Pancreas (tissue), 10 donors: ENCODE results near the gene TMEM182. TPM values are rescaled to one million over a fixed set of nuclear protein-coding genes. Genes with fewer than 3 reads are reported as not detected.

Experiments
- ATAC-seq, 4 donors: fragments of 200-7000 bp; cut with Tn5 transposase; one replicate each; pipeline versions ENCODE4 v1.8.0 to v1.9.1; 2020; ENCODE audit warnings: mild to moderate bottlenecking in 4 of 4, moderate library complexity in 4 of 4
- DNase-seq, 6 donors: peaks; one replicate each; pipeline ENCODE4 v3.0.0-alpha.2; 2020
- FAIRE-seq: peaks from 2 replicates; lab custom pipeline; 2012; peaks lifted over from hg19 to GRCh38; lab: Jason Lieb, UNC
- H3K27ac ChIP-seq, 4 donors: fragments of 200-600 bp; sonication (generic); 1 replicate in 3 of 4; 2 replicates in 1 of 4; pipeline versions ENCODE4 v1.5.0 to v1.8.0; 2020
- H3K27me3 ChIP-seq, 4 donors: fragments of 200-600 bp; one replicate each; pipeline ENCODE4 v1.8.0; 2021
- H3K36me3 ChIP-seq, 3 donors: fragments of 200-600 bp; sonication (generic) in 1 of 3; one replicate each; pipeline versions ENCODE4 v1.5.0 to v1.8.0; 2020 to 2021
- H3K4me1 ChIP-seq, 3 donors: fragments of 200-600 bp; one replicate each; pipeline ENCODE4 v1.8.0; 2021
- H3K4me3 ChIP-seq, 4 donors: fragments of 200-600 bp; sonication (generic) in 2 of 4; one replicate each; pipeline versions ENCODE4 v1.5.0 to v1.8.0; 2020 to 2021
- H3K9me3 ChIP-seq, 4 donors: fragments of 200-600 bp; one replicate each; pipeline ENCODE4 v1.8.0; 2021
- WGBS, 2 donors: extraction: QIAGEN DNeasy Blood & Tissue Kit; methylation state at CpG; one replicate each; pipeline ENCODE4 v1.1.7; 2013; 5-methylcytosine and 5-hydroxymethylcytosine counted together
- intact Hi-C, 3 donors: fragments of 100-400 bp; cut with DNase I; formaldehyde crosslinking; loops; one replicate each; pipeline versions ENCODE4 v1.11.1 to v1.14.2; 2022
- polyA plus RNA-seq, 2 donors: library from polyadenylated mRNA; stranded (reverse); fragments of 200-250 nt; gene quantifications; one replicate each; pipeline ENCODE4 v1.2.3, GENCODE V29; 2013
- total RNA-seq, 6 donors: library from RNA; stranded (reverse); fragmentation: NEBNext Ultra II Directional in 4 of 6; extraction: Animal tissue kit (Norgen Biotek cat#: 25700) in 4 of 6; gene quantifications; one replicate each; pipeline versions ENCODE4 v1.2.1 to v1.2.4, GENCODE V29; 2021 to 2023
- TF ChIP-seq, protein P1 (sequence below), 4 donors: fragments of 200-600 bp; sonication (generic) in 3 of 4; IDR thresholded peaks; one replicate each; pipeline versions ENCODE4 v1.5.0 to v1.8.0; 2021; ENCODE audit warnings: antibody characterized with exemption in 4 of 4
- donor health status: healthy with polysubstance abuse.
- donor health status: DM: no; HTN: no; CAD: no; lungs with moderate emphysema.
- donor health status: DM: no; HTN: no; CAD: no.
- donor health status: control.
- donor health status: control.
- donor health status: Bipolar disorder and iron deficiency.
- donor health status: DM: yes; HTN: yes; CAD: no.
- donor health status: DM: no; HTN: no; CAD: no.
- donor health status: DM: no; HTN: no; CAD: no.
- donor health status: DM: yes; HTN: yes; CAD: no.

The TMEM182 gene
- total and polyA plus RNA-seq, 8 donors, result 0.80 to 4.1 (median 2.4) TPM

DNA sequence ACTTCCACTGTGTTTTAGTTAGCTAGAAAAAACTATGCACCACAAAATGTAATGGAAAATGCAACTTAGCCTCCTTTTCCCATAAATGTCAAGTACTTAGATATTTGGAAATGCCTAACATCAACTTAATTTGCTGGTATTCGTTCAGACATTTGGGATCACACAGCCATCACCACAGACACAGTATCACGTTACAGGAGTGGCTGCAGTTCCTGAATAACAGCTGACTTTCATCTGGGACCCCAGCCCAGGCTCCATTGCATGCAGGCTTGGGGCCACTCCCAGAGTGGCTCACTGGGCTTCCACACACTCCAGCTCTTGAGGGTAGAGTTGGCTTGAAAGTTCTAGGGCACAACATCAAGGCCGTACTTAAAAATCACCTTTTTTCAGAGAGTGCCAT is 9.3 kb downstream of the TMEM182 start:
- Histone ChIP-seq H3K36me3 (peaks cover 0 to 1% (median 0%) of the 10 kb centered on the region in 3 donors), H3K4me3 (no peak overlapping the region), H3K27me3 (no peaks in the 10 kb centered on the region), H3K4me1 (no peaks in the 10 kb centered on the region), H3K9me3 (no peaks in the 10 kb centered on the region), H3K27ac (no peak overlapping the region)
- WGBS, 2 donors, result 79 to 83% methylated on average over 3 of the region's 3 CpGs
- no peak for ATAC-seq
- no peak for DNase-seq
- FAIRE-seq, result no peak
- intact Hi-C loops, result no loop called here
- TF ChIP-seq, protein P1, sequence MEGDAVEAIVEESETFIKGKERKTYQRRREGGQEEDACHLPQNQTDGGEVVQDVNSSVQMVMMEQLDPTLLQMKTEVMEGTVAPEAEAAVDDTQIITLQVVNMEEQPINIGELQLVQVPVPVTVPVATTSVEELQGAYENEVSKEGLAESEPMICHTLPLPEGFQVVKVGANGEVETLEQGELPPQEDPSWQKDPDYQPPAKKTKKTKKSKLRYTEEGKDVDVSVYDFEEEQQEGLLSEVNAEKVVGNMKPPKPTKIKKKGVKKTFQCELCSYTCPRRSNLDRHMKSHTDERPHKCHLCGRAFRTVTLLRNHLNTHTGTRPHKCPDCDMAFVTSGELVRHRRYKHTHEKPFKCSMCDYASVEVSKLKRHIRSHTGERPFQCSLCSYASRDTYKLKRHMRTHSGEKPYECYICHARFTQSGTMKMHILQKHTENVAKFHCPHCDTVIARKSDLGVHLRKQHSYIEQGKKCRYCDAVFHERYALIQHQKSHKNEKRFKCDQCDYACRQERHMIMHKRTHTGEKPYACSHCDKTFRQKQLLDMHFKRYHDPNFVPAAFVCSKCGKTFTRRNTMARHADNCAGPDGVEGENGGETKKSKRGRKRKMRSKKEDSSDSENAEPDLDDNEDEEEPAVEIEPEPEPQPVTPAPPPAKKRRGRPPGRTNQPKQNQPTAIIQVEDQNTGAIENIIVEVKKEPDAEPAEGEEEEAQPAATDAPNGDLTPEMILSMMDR (IDR thresholded peaks at IDR 0.05), result no peak

DNA sequence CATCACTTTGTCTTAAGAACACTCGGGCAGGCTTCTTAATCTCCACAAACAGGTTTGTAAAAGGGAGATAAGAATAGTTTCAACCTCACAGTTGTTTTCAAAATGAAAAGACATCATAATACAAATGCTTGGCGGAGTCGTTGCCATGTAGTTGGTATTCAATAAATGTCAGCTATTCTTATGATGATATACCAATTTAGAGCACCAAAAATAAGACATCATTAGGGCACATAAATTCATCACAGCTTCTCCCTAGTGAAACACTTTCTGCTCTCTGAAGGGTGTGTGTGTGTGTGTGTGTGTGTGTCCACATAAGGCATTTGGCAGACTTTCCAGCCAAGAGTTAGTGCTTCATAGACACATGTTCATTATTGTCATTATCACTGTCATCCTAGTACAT is 10.8 kb downstream of the TMEM182 start:
- ATAC-seq (no peak), DNase-seq (no peak), FAIRE-seq (no peak)
- TF ChIP-seq, protein P1 (IDR thresholded peaks at IDR 0.05), result no peak
- Histone ChIP-seq H3K27ac (no peak overlapping the region), H3K4me1 (no peaks in the 10 kb centered on the region), H3K4me3 (no peak overlapping the region), H3K9me3 (no peaks in the 10 kb centered on the region), H3K27me3 (no peaks in the 10 kb centered on the region), H3K36me3 (no peaks in the 10 kb centered on the region)
- intact Hi-C loops, result no loop called here
- 91 to 94% methylated on average over 3 of the region's 3 CpGs for WGBS, 2 donors

DNA sequence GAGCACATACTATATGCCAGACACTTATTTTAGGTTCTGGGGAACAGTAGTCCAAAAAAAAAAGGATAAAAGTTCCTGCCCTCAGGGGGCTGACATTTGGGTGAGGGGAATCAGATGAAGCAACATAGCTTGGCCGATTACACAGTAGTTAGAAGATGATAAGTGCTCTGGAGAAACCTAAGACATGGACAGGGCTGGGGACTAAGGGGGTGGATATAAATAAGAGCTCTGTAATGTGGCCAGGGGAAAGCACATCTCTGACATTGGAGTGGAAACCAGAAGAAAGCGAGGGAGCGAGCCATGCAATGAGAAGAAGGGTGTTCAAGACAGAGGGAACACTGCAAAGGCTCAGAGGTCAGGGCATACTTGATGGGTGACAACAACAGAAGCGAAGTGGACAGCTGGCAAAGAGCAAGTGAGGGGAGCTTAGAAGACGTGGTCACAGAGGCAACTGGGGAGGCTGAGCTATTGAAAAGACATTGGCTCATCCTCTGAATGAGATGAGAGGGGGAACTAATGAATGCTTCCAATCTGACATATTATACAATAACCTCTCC is 11.4 kb downstream of the TMEM182 start:
- no peaks in the 10 kb centered on the region for H3K4me1 ChIP-seq
- H3K4me3 ChIP-seq, result no peak overlapping the region
- intact Hi-C loops, result no loop called here
- FAIRE-seq, result no peak
- no peaks in the 10 kb centered on the region for H3K36me3 ChIP-seq
- 82 to 83% methylated on average over 5 of the region's 5 CpGs for WGBS, 2 donors
- TF ChIP-seq, protein P1 (IDR thresholded peaks at IDR 0.05), result no peak
- no peak for DNase-seq
- H3K9me3 ChIP-seq, result no peaks in the 10 kb centered on the region
- no peak for ATAC-seq
- H3K27ac ChIP-seq, result no peak overlapping the region
- H3K27me3 ChIP-seq, result no peaks in the 10 kb centered on the region

DNA sequence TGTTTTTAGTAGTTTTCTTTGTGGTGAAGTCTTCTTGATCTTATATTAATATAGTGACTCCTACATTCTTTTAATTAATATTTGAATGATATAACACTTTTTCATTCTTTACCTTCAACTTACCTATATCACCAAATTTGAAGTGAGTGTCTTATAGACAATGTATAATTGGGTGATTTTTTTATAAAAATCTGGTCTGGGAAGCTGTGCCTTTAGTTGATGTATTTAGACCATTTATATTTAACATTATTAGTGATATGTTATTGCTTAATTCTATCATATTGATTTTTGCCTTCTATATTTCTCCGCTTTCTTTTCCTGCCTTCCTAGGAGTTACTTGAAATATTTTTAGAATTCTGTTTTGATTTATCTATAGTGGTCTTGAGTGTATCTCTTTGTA is 16.4 kb downstream of the TMEM182 start:
- Histone ChIP-seq H3K9me3 (no peaks in the 10 kb centered on the region), H3K36me3 (no peaks in the 10 kb centered on the region), H3K4me3 (no peak overlapping the region), H3K27ac (no peak overlapping the region), H3K4me1 (no peaks in the 10 kb centered on the region), H3K27me3 (no peaks in the 10 kb centered on the region)
- intact Hi-C loops, result no loop called here
- TF ChIP-seq, protein P1 (IDR thresholded peaks at IDR 0.05), result no peak
- no peak for FAIRE-seq
- no peak for ATAC-seq
- WGBS, 2 donors, result 100% methylated on average over 1 of the region's 1 CpG
- DNase-seq, result no peak

DNA sequence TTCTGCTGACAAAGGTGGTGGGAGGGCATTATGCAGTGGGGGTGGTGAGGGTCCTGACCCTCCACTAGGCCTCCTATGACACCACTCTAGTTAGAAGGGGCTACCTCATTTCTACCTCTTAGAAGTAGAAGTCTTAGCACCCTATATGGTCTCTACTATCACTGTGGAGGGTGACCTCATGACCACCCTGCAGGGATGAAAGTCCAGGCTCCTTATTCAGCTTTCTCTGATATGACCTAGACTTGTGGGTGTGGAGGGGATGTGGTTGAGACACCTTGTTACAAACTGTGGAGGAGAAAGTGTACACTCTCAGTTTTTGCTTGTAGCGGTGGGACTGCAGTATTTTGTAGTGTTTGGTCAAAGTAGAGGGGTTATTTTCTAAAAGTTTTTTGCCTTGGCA is 18.6 kb downstream of the TMEM182 start:
- no peaks in the 10 kb centered on the region for H3K36me3 ChIP-seq
- ATAC-seq (no peak), DNase-seq (no peak), FAIRE-seq (no peak)
- TF ChIP-seq, protein P1 (IDR thresholded peaks at IDR 0.05), result no peak
- intact Hi-C loops, result no loop called here
- H3K27ac ChIP-seq, result no peak overlapping the region
- no peaks in the 10 kb centered on the region for H3K9me3 ChIP-seq
- no peaks in the 10 kb centered on the region for H3K27me3 ChIP-seq
- H3K4me3 ChIP-seq, result no peak overlapping the region
- H3K4me1 ChIP-seq, result no peaks in the 10 kb centered on the region
- WGBS, 2 donors, result 99 to 100% methylated on average over 1 of the region's 1 CpG
